ENCODE results near the gene CSN3.

Gene CSN3

DNA sequence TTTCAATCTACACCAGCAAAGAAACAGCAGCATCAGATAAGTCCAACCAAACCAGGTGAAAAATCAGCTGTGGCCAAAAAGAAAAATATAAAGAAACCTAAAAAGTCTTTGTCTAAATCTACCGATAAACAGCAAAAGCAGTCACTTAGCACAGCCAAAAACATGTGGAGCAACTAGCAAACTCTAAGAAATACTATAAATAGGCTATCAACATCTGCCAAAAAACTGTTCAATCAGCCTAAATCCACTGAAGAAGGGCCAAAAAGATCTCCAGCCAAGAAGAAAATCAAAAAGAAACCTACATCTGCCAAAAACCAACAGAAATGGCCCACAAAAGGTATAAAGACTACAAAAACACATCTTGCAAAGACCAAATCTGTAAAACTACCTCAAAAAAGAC is 55.7 kb downstream of the CSN3 start:
- DNase-seq = no peak

DNA sequence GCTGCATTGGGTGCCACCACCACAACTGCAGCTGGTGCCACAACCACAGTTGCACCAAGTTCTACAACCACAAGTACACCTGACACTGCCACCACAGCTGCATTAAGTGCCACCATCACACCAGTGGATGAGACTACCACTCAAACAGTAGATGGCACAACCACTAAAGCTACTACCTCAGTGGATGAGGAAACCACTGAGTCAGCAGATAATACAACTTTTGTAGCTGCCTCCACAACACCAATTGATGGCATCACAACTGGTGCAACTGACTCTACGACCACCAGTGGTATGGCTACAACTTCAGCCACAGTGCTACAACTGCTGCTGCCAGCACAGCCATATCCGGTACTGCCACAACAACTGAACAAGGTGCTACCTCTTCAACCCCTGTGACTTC is 57.2 kb downstream of the CSN3 start:
- no peak for DNase-seq

DNA sequence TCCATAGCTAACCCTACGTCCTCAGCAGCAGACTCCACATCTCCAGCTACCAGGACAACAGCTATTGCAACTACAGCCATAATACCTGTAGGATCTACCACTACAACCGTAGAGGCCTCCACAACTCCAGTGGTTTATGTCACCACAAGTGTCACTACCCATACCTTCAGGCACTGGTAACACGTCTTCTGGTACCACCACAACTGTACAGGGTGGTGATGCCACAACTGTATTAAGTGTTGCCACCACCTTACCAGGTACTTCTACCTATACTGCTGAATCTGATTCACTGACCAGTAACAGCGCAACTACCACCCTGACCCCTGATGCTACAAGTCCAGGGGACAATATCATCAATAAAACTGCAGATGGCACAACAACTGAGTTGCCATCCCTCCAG is 57.8 kb downstream of the CSN3 start:
- DNase-seq = no peak

Measured in NCI-H2081 (cell line).